ENCODE results near the gene UGT1A9.

DNA sequence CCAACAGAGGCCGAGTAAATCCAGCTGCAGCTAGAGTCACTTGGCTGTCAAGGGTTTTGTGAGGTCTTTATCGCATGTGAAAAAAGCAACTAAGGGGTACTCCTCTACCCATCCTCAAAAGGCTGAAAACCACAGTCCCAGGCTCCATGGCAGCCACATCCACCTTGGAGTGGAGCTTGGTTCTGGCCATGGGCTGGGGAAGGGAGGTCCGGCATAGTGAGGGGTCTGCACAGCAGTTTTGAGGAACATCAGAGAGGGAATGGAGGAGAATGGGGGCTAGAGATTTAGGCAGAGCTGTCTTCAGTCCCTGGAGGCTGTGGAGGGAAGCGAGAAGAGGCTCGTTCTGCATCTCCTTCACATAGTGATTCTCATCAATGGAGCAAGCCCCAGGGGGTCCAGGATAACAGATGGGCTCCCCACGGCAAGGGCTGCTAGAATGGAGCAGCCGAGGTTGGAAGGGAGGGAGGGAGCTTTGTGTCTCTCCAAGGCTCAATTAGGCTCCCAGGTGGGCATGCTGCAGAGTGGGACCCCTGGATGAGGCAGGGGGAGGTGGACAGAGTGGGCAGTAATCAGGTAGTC is 127.5 kb downstream of the UGT1A9 start:
- TF ChIP-seq GATA3 (IDR thresholded peaks at IDR 0.05; ENCODE audit: low read depth, low read length): no peak
- no peak for TF ChIP-seq GATA2 (IDR thresholded peaks at IDR 0.05; ENCODE audit: low read depth, low read length)

Measured in SH-SY5Y (cell line).